ENCODE measurements around the gene ERMARD. TPM values are rescaled to one million over a fixed set of nuclear protein-coding genes. Genes with fewer than 3 reads are reported as not detected.

ERMARD gene
- polyA plus RNA-seq, 1 experiment = 31.8 TPM

- Histone ChIP-seq H3K27me3 (ENCODE audit: control insufficient read depth, insufficient read depth, low read length) (peaks cover 1% of the 10 kb centered on the region; the same call in 1 of the 2 replicates), H3K36me3 (ENCODE audit: control insufficient read depth, insufficient read depth, low read length) (no peaks in the 10 kb centered on the region), H3K4me3 (ENCODE audit: low read depth, low read length) (no peak overlapping the region)
- CTCF ChIA-PET = interaction anchor here (2.2 to 3.5 kb wide), 3 partner anchors 11 to 40 kb away, joined by 7 to 39 read pairs (median 15); no protein-coding TSS in a partner anchor
- POLR2A ChIA-PET = no interaction called here
- DNase-seq (ENCODE audit: low read depth) = no peak
- TF ChIP-seq CTCF (IDR thresholded peaks at IDR 0.05; ENCODE audit: insufficient read depth, low read depth, low read length) = no peak
These were observed 40.3 kb downstream of the ERMARD start for GRCh38 chr6:169791721-169792131.

- POLR2A ChIA-PET = no interaction called here
These were observed 41.0 kb downstream of the ERMARD start for GRCh38 chr6:169792306-169793015.

GRCh38 chr6:169793408-169793807, 42.0 kb downstream of the ERMARD start:
- Histone ChIP-seq H3K27me3 (ENCODE audit: control insufficient read depth, insufficient read depth, low read length) (peaks cover 1% of the 10 kb centered on the region; the same call in 1 of the 2 replicates), H3K4me3 (ENCODE audit: low read depth, low read length) (no peak overlapping the region), H3K36me3 (ENCODE audit: control insufficient read depth, insufficient read depth, low read length) (no peaks in the 10 kb centered on the region)
- CTCF ChIA-PET = interaction anchor here (1.1 kb wide), 1 partner anchor 38 kb away, joined by 3 read pairs; no protein-coding TSS in a partner anchor
- POLR2A ChIA-PET = no interaction called here
- DNase-seq (ENCODE audit: low read depth) = no peak
- TF ChIP-seq CTCF (IDR thresholded peaks at IDR 0.05; ENCODE audit: insufficient read depth, low read depth, low read length) = no peak

More at GRCh38 chr6:169792306-169793015, 41.0 kb downstream of the ERMARD start:
- Histone ChIP-seq H3K36me3 (ENCODE audit: control insufficient read depth, insufficient read depth, low read length) (no peaks in the 10 kb centered on the region), H3K27me3 (ENCODE audit: control insufficient read depth, insufficient read depth, low read length) (peaks cover 1% of the 10 kb centered on the region; the same call in 1 of the 2 replicates), H3K4me3 (ENCODE audit: low read depth, low read length) (no peak overlapping the region)
- CTCF ChIA-PET = interaction anchor here (1.0 to 1.1 kb wide), 2 partner anchors 39 to 737 kb away, joined by 3 read pairs; no protein-coding TSS in a partner anchor
- no peak for TF ChIP-seq CTCF (IDR thresholded peaks at IDR 0.05; ENCODE audit: insufficient read depth, low read depth, low read length)
- DNase-seq (ENCODE audit: low read depth) = no peak

DNA sequence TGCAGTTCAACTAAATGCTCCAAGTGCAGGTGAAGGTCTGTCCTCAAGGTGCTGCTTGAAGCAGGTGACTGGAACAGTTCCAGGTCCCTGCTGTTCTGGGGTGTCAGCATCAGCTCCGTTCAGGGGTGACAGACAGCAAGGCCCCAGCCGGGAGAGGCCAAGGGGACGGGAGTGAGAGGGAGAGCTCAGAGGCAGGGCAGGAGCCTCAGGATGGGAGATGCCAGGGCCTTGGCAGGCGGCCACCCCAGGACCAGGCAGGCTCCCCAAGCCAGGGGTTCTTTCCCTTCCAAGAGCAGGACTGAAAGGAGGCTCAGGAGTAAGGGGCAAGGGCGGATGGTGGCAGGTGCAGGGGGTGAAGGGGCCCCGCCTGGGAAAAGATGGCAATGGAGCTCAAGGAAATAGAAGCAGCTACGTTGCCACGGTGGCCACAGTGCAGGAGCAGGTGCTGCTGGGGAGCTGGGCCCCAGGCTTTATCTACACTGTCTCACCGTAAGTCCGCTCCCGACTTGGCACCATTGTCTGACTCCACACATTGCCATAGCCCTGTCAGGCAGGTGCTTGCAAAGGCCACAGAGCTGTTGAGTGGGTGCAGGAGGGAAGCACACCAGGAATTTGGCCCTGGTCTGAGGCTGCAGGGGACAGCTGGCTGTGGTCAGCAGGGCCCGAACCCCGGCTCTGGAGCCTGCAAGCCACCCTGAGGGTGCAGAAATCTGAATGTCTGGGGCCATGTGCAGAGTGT, 43.1 kb downstream of the ERMARD start:
- ChIA-PET POLR2A (interaction anchor here (0.5 kb wide), 1 partner anchor 22 kb away, joined by 3 read pairs; no protein-coding TSS in a partner anchor), CTCF (interaction anchor here (0.9 to 1.6 kb wide), 3 partner anchors 9 to 723 kb away, joined by 3 to 7 read pairs (median 4); no protein-coding TSS in a partner anchor)
- no peak for TF ChIP-seq CTCF (IDR thresholded peaks at IDR 0.05; ENCODE audit: insufficient read depth, low read depth, low read length)
- Histone ChIP-seq H3K4me3 (ENCODE audit: low read depth, low read length) (no peak overlapping the region), H3K27me3 (ENCODE audit: control insufficient read depth, insufficient read depth, low read length) (peaks cover 1% of the 10 kb centered on the region; the same call in 1 of the 2 replicates), H3K36me3 (ENCODE audit: control insufficient read depth, insufficient read depth, low read length) (no peaks in the 10 kb centered on the region)
- DNase-seq (ENCODE audit: low read depth) = no peak

GRCh38 chr6:169795196-169795595, 43.8 kb downstream of the ERMARD start:
- ChIA-PET POLR2A (no interaction called here), CTCF (interaction anchor here (0.5 to 1.6 kb wide), 4 partner anchors 8 to 722 kb away, joined by 3 to 7 read pairs (median 4); no protein-coding TSS in a partner anchor)
- H3K4me3 ChIP-seq (ENCODE audit: low read depth, low read length) = no peak overlapping the region
- H3K27me3 ChIP-seq (ENCODE audit: control insufficient read depth, insufficient read depth, low read length) = peaks cover 1% of the 10 kb centered on the region; the same call in 1 of the 2 replicates
- no peaks in the 10 kb centered on the region for H3K36me3 ChIP-seq (ENCODE audit: control insufficient read depth, insufficient read depth, low read length)
- DNase-seq (ENCODE audit: low read depth) = no peak
- no peak for TF ChIP-seq CTCF (IDR thresholded peaks at IDR 0.05; ENCODE audit: insufficient read depth, low read depth, low read length)
